HepG2 (cell line): ENCODE data around the gene NEU4. TPM values are rescaled to one million over a fixed set of nuclear protein-coding genes. Genes with fewer than 3 reads are reported as not detected.

ENCODE experiments used
- ATM ChIP-seq: fragments of 450-650 bp; IDR thresholded peaks from 2 replicates; pipeline ENCODE4 v1.7.1; 2017; ENCODE audit warnings: mild to moderate bottlenecking, borderline replicate concordance
- FOXA1 ChIP-seq, 2 experiments: fragments of 450-650 bp in 1 of 2; sonication (generic) in 1 of 2; formaldehyde crosslinking in 1 of 2; IDR thresholded peaks; 2 replicates each; pipeline versions ENCODE4 v1.4.0 to v1.6.1; 2016 to 2020; ENCODE audit warnings: missing genetic modification reagents in 1 of 2
- HOXA9 ChIP-seq: sonication (generic); formaldehyde crosslinking; IDR thresholded peaks from 2 replicates; pipeline ENCODE4 v1.8.1; 2022; ENCODE audit warnings: missing genetic modification reagents, mild to moderate bottlenecking, moderate library complexity, borderline replicate concordance
- PHB2 ChIP-seq: fragments of 450-650 bp; IDR thresholded peaks from 2 replicates; pipeline ENCODE4 v1.6.1; 2018; ENCODE audit not compliant: partially characterized antibody
- REPIN1 ChIP-seq: sonication (generic); formaldehyde crosslinking; IDR thresholded peaks from 2 replicates; pipeline ENCODE4 v1.8.0; 2022; ENCODE audit warnings: missing genetic modification reagents, low read depth, mild to moderate bottlenecking, borderline replicate concordance
- SMAD3 ChIP-seq: sonication (generic); formaldehyde crosslinking; IDR thresholded peaks from 2 replicates; pipeline ENCODE4 v1.4.0; 2020; ENCODE audit warnings: missing genetic modification reagents
- TBX3 ChIP-seq: fragments of 450-650 bp; IDR thresholded peaks from 2 replicates; pipeline ENCODE4 v1.6.1; 2017; ENCODE audit warnings: antibody characterized with exemption, mild to moderate bottlenecking, inconsistent platforms, borderline replicate concordance
- TEAD2 ChIP-seq: sonication (generic); formaldehyde crosslinking; IDR thresholded peaks from 2 replicates; pipeline ENCODE4 v1.9.0; 2021; ENCODE audit warnings: missing genetic modification reagents
- ZNF674 ChIP-seq: sonication (generic); formaldehyde crosslinking; IDR thresholded peaks from 2 replicates; pipeline ENCODE4 v1.5.0; 2020; ENCODE audit warnings: low read depth, mild to moderate bottlenecking, missing genetic modification reagents
- polyA plus RNA-seq, 8 experiments: library from polyadenylated mRNA; depleted of rRNA in 3 of 8; stranded (reverse) in 7 of 8; unstranded in 1 of 8; fragments of >200 nt; fragmentation: Illumina TruSeq in 4 of 8; extraction: Trizol in 4 of 8; gene quantifications; 2 replicates each; pipeline versions ENCODE4 v1.2.1 to v1.2.3, GENCODE V29; 2011 to 2016; ENCODE audit warnings: low read depth in 4 of 8, missing spikeins in 1 of 8, mixed read lengths in 1 of 8; ENCODE audit not compliant: insufficient read depth in 1 of 8
- total RNA-seq, 5 experiments: library from RNA; depleted of rRNA; stranded (reverse); fragments of >200 nt; fragmentation: Illumina TruSeq; extraction: Trizol; gene quantifications; 2 replicates each; pipeline ENCODE4 v1.2.3, GENCODE V29; 2016; ENCODE audit warnings: low read depth in 1 of 5
- TF ChIP-seq, protein P1 (sequence below): sonication (generic); formaldehyde crosslinking; IDR thresholded peaks from 2 replicates; pipeline ENCODE4 v1.4.0; 2020; ENCODE audit warnings: mild to moderate bottlenecking, missing genetic modification reagents, borderline replicate concordance
- TF ChIP-seq, protein P2 (sequence below): sonication (generic); formaldehyde crosslinking; IDR thresholded peaks from 2 replicates; pipeline ENCODE4 v1.4.0; 2020; ENCODE audit warnings: low read depth, mild to moderate bottlenecking, missing genetic modification reagents
- TF ChIP-seq, protein P3 (sequence below): sonication (generic); formaldehyde crosslinking; IDR thresholded peaks from 2 replicates; pipeline ENCODE4 v1.4.0; 2020; ENCODE audit warnings: missing genetic modification reagents, low read depth, mild to moderate bottlenecking, borderline replicate concordance
- TF ChIP-seq, protein P4 (sequence below), 2 experiments: fragments of 450-650 bp in 1 of 2; sonication (generic) in 1 of 2; formaldehyde crosslinking in 1 of 2; IDR thresholded peaks; 2 replicates each; pipeline versions ENCODE4 v1.6.1 to v1.8.0; 2016 to 2022; ENCODE audit warnings: antibody characterized with exemption in 1 of 2, mild to moderate bottlenecking in 1 of 2, missing genetic modification reagents in 1 of 2

NEU4 gene
- total and polyA plus RNA-seq, 2 of the 13 experiments (the other 11 are each of a cell fraction or from before 2014, with no cell fraction given) = 53.5 to 107 TPM

DNA sequence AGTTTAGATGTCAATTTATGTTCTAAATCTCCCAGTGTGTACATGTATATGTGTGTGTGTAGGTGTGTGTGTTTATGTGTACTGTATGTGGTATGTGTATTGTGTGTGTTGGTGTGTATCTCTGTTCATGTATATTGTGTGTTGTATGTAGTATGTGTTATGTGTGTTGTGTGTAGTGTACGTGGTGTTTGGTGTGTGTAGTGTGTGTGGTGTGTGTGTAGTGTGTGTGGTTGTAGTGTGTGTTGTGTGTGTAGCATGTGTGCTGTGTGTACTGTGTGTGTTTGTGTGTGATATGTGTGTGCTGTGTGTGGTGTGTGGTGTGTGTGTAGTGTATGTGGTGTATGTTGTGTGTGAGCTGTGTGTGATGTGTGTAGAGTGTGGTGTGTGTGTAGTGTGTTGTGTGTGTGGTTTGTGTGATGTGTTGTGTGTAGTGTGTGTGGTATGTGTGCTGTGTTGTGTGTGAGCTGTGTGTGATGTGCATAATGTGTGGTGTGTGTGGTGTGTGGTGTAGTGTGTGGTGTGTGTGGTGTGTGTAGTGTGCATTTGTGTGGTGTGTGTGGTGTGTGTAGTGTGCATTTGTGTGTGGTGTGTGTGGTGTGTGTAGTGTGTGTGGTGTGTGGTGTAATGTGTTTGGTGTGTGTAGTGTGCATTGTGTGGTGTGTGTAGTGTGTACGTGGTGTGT, 55.3 kb downstream of the NEU4 start (continued):
- no peak for TF ChIP-seq ZNF674 (CRISPR knock-in tag)
- TF ChIP-seq TEAD2 (CRISPR knock-in tag) = no peak
- TF ChIP-seq, protein P1, sequence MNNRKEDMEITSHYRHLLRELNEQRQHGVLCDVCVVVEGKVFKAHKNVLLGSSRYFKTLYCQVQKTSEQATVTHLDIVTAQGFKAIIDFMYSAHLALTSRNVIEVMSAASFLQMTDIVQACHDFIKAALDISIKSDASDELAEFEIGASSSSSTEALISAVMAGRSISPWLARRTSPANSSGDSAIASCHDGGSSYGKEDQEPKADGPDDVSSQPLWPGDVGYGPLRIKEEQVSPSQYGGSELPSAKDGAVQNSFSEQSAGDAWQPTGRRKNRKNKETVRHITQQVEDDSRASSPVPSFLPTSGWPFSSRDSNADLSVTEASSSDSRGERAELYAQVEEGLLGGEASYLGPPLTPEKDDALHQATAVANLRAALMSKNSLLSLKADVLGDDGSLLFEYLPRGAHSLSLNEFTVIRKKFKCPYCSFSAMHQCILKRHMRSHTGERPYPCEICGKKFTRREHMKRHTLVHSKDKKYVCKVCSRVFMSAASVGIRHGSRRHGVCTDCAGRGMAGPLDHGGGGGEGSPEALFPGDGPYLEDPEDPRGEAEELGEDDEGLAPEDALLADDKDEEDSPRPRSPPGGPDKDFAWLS = no peak
- TF ChIP-seq REPIN1 (CRISPR knock-in tag) = no peak
- TF ChIP-seq, protein P2, sequence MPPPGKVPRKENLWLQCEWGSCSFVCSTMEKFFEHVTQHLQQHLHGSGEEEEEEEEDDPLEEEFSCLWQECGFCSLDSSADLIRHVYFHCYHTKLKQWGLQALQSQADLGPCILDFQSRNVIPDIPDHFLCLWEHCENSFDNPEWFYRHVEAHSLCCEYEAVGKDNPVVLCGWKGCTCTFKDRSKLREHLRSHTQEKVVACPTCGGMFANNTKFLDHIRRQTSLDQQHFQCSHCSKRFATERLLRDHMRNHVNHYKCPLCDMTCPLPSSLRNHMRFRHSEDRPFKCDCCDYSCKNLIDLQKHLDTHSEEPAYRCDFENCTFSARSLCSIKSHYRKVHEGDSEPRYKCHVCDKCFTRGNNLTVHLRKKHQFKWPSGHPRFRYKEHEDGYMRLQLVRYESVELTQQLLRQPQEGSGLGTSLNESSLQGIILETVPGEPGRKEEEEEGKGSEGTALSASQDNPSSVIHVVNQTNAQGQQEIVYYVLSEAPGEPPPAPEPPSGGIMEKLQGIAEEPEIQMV (CRISPR knock-in tag) = no peak
- TF ChIP-seq, protein P3, sequence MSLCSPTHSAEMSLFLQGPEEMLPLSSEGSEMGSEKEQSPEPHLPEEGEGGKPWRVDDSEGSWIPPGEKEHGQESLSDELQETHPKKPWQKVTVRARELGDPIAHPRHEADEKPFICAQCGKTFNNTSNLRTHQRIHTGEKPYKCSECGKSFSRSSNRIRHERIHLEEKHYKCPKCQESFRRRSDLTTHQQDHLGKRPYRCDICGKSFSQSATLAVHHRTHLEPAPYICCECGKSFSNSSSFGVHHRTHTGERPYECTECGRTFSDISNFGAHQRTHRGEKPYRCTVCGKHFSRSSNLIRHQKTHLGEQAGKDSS (CRISPR knock-in tag) = 0 out of 2 replicates have a peak, but pooled peaks have one; percentile 14
- TF ChIP-seq PHB2 = peak; percentile 54
- TF ChIP-seq, protein P4, sequence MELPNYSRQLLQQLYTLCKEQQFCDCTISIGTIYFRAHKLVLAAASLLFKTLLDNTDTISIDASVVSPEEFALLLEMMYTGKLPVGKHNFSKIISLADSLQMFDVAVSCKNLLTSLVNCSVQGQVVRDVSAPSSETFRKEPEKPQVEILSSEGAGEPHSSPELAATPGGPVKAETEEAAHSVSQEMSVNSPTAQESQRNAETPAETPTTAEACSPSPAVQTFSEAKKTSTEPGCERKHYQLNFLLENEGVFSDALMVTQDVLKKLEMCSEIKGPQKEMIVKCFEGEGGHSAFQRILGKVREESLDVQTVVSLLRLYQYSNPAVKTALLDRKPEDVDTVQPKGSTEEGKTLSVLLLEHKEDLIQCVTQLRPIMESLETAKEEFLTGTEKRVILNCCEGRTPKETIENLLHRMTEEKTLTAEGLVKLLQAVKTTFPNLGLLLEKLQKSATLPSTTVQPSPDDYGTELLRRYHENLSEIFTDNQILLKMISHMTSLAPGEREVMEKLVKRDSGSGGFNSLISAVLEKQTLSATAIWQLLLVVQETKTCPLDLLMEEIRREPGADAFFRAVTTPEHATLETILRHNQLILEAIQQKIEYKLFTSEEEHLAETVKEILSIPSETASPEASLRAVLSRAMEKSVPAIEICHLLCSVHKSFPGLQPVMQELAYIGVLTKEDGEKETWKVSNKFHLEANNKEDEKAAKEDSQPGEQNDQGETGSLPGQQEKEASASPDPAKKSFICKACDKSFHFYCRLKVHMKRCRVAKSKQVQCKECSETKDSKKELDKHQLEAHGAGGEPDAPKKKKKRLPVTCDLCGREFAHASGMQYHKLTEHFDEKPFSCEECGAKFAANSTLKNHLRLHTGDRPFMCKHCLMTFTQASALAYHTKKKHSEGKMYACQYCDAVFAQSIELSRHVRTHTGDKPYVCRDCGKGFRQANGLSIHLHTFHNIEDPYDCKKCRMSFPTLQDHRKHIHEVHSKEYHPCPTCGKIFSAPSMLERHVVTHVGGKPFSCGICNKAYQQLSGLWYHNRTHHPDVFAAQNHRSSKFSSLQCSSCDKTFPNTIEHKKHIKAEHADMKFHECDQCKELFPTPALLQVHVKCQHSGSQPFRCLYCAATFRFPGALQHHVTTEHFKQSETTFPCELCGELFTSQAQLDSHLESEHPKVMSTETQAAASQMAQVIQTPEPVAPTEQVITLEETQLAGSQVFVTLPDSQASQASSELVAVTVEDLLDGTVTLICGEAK (IDR thresholded peaks at IDR 0.05) = peak; percentile 31; the same call in 1 of the 2 replicates
- TF ChIP-seq, protein P4 (CRISPR knock-in tag; IDR thresholded peaks at IDR 0.05) = no peak
- 0 out of 2 replicates have a peak, but pooled peaks have one; percentile 21 for TF ChIP-seq TBX3
- TF ChIP-seq FOXA1 (IDR thresholded peaks at IDR 0.05) = peak; percentile 45; the same call in 1 of the 2 replicates
- TF ChIP-seq FOXA1 (CRISPR knock-in tag; IDR thresholded peaks at IDR 0.05) = no peak
- peak; percentile 37; the same call in 1 of the 2 replicates for TF ChIP-seq HOXA9 (CRISPR knock-in tag)
- TF ChIP-seq SMAD3 (CRISPR knock-in tag) = no peak
- TF ChIP-seq ATM = peak; percentile 51; the same call in 1 of the 2 replicates
